Lower leg skin (tissue), 4 donors: ENCODE results near the gene GPR87. TPM values are rescaled to one million over a fixed set of nuclear protein-coding genes. Genes with fewer than 3 reads are reported as not detected.

ENCODE experiments used
- DNase-seq, 2 donors: peaks; one replicate each; pipeline ENCODE4 v3.0.0-alpha.2; 2019; ENCODE audit warnings: low spot score in 2 of 2
- H3K4me3 ChIP-seq: fragments of 200-600 bp; sonication (generic); 2 replicates; pipeline ENCODE4 v1.5.1; 2017; ENCODE audit warnings: mild to moderate bottlenecking, low read depth; ENCODE audit not compliant: poor library complexity, severe bottlenecking
- CTCF ChIP-seq, 3 donors: fragments of 450-650 bp; IDR thresholded peaks; one replicate each; pipeline ENCODE4 v1.5.1; 2016; ENCODE audit warnings: antibody characterized with exemption in 3 of 3, mild to moderate bottlenecking in 3 of 3, moderate library complexity in 2 of 3
- POLR2A ChIP-seq, 2 donors: fragments of 450-650 bp; IDR thresholded peaks; one replicate each; pipeline ENCODE4 v1.6.1; 2016 to 2017; ENCODE audit warnings: antibody characterized with exemption in 2 of 2, mild to moderate bottlenecking in 1 of 2, moderate library complexity in 1 of 2
- WGBS, 2 donors: methylation state at CpG; one replicate each; pipeline ENCODE4 v1.1.5; 2018; 5-methylcytosine and 5-hydroxymethylcytosine counted together
- intact Hi-C: fragments of 100-400 bp; cut with DNase I; formaldehyde crosslinking; loops from one replicate; pipeline ENCODE4 v1.15.0; 2023; ENCODE audit warnings: low total_unique reads
- total RNA-seq, 4 donors: library from RNA; depleted of rRNA; stranded (reverse); fragments of >200 nt; gene quantifications; one replicate each; pipeline ENCODE4 v1.1.0, GENCODE V29; 2016

The GPR87 gene
- total RNA-seq, 4 donors from 2014 or later, result 24.2 to 68.5 (median 55.4) TPM

- no peak for DNase-seq
- WGBS, 2 donors, result 76 to 80% methylated on average over 9 of the region's 9 CpGs
- intact Hi-C loops, result loop anchor here (10.0 kb wide), 1 partner anchor 57 kb away; no protein-coding TSS in a partner anchor
- TF ChIP-seq POLR2A (IDR thresholded peaks at IDR 0.05) (no peak), CTCF (IDR thresholded peaks at IDR 0.05) (no peak)
- no peak overlapping the region for H3K4me3 ChIP-seq
These were observed 34.8 kb downstream of the GPR87 start for GRCh38 chr3:151281671-151282324.

- no peak within 1 kb of the TSS for H3K4me3 ChIP-seq
- TF ChIP-seq CTCF (IDR thresholded peaks at IDR 0.05) (no peak), POLR2A (IDR thresholded peaks at IDR 0.05) (no peak)
- WGBS, 2 donors, result 53 to 67% methylated on average over 4 of the region's 4 CpGs
- intact Hi-C loops, result no loop called here
- no peak for DNase-seq
These were observed 38.4 kb downstream of the GPR87 start, which contains the start of gene P2RY14 for GRCh38 chr3:151278230-151278629. TSS of gene P2RY14 (minus strand) at chr3:151278542. CDS start at chr3:151214316, 64,226 bp downstream.

- H3K4me3 ChIP-seq, result no peak overlapping the region
- no peak for DNase-seq
- WGBS, 2 donors, result 75 to 81% methylated on average over 6 of the region's 6 CpGs
- intact Hi-C loops, result no loop called here
- TF ChIP-seq POLR2A (IDR thresholded peaks at IDR 0.05) (no peak), CTCF (IDR thresholded peaks at IDR 0.05) (no peak)
These were observed 40.0 kb downstream of the GPR87 start for GRCh38 chr3:151276687-151277042.

- 63% methylated on average over 2 of the region's 2 CpGs for WGBS, 2 donors
- no peak for DNase-seq
- intact Hi-C loops, result no loop called here
- H3K4me3 ChIP-seq, result no peak overlapping the region
- TF ChIP-seq CTCF (IDR thresholded peaks at IDR 0.05) (no peak), POLR2A (IDR thresholded peaks at IDR 0.05) (no peak)
These were observed 40.5 kb downstream of the GPR87 start for GRCh38 chr3:151276038-151276686.

- H3K4me3 ChIP-seq, result no peak overlapping the region
- TF ChIP-seq CTCF (IDR thresholded peaks at IDR 0.05), result no peak
- no peak for TF ChIP-seq POLR2A (IDR thresholded peaks at IDR 0.05)
- no peak for DNase-seq
- WGBS, 2 donors, result 72 to 82% methylated on average over 5 of the region's 5 CpGs
- intact Hi-C loops, result no loop called here
These were observed 41.5 kb downstream of the GPR87 start for GRCh38 chr3:151275091-151275490.
